SK-N-SH treated with all-trans-retinoic acid at 6 μM for 48 hours (cell line): ENCODE data around the gene SKIC8.
"Not testable (repeated sequence)": the region's sequence is repeated elsewhere in the genome, so short reads cannot be mapped to it uniquely, and the experiment has no call there.

ENCODE experiments used
- ATAC-seq: fragments of 200-7000 bp; cut with Tn5 transposase; 3 replicates; pipeline ENCODE4 v1.9.1; 2020; ENCODE audit warnings: mild to moderate bottlenecking, moderate library complexity
- ARNTL ChIP-seq: fragments of 450-650 bp; formaldehyde crosslinking; IDR thresholded peaks from 2 replicates; pipeline ENCODE4 v1.5.0; 2020; ENCODE audit warnings: low read depth, mild to moderate bottlenecking, moderate library complexity, borderline replicate concordance
- BACH2 ChIP-seq: fragments of 250-450 bp; sonication (Bioruptor Pico); IDR thresholded peaks from 2 replicates; pipeline ENCODE4 v1.9.0; 2021; ENCODE audit warnings: mild to moderate bottlenecking, borderline replicate concordance
- CSDC2 ChIP-seq: fragments of 250-450 bp; sonication (Bioruptor Pico); IDR thresholded peaks from 2 replicates; pipeline ENCODE4 v1.5.0; 2020; ENCODE audit warnings: mild to moderate bottlenecking, moderate library complexity
- ESRRG ChIP-seq: fragments of 250-450 bp; sonication (Bioruptor Pico); IDR thresholded peaks from 2 replicates; pipeline ENCODE4 v1.6.1; 2021; ENCODE audit warnings: mild to moderate bottlenecking
- GLIS3 ChIP-seq: fragments of 250-450 bp; sonication (Bioruptor Pico); IDR thresholded peaks from 2 replicates; pipeline ENCODE4 v1.5.0; 2020; ENCODE audit warnings: mild to moderate bottlenecking, moderate library complexity
- ISL1 ChIP-seq: fragments of 250-450 bp; sonication (Bioruptor Pico); IDR thresholded peaks from 2 replicates; pipeline ENCODE4 v2.1.2; 2022; ENCODE audit warnings: mild to moderate bottlenecking, moderate library complexity
- PPARA ChIP-seq: fragments of 250-450 bp; sonication (Bioruptor Pico); IDR thresholded peaks from 2 replicates; pipeline ENCODE4 v1.5.0; 2020; ENCODE audit warnings: mild to moderate bottlenecking, borderline replicate concordance
- RARB ChIP-seq: fragments of 250-450 bp; sonication (Bioruptor Pico); IDR thresholded peaks from 2 replicates; pipeline ENCODE4 v1.8.0; 2021; ENCODE audit warnings: mild to moderate bottlenecking, moderate library complexity
- SNAI2 ChIP-seq: fragments of 250-450 bp; sonication (Bioruptor Pico); IDR thresholded peaks from 2 replicates; pipeline ENCODE4 v1.5.0; 2020; ENCODE audit warnings: mild to moderate bottlenecking, moderate library complexity
- TSHZ2 ChIP-seq: fragments of 250-450 bp; sonication (Bioruptor Pico); IDR thresholded peaks from 2 replicates; pipeline ENCODE4 v1.5.0; 2020; ENCODE audit warnings: mild to moderate bottlenecking, moderate library complexity
- ZC3H10 ChIP-seq: fragments of 250-450 bp; sonication (Bioruptor Pico); IDR thresholded peaks from 2 replicates; pipeline ENCODE4 v1.5.1; 2021; ENCODE audit warnings: mild to moderate bottlenecking, moderate library complexity
- ZFP3 ChIP-seq: fragments of 250-450 bp; sonication (Bioruptor Pico); IDR thresholded peaks from 2 replicates; pipeline ENCODE4 v1.5.0; 2020; ENCODE audit warnings: mild to moderate bottlenecking, moderate library complexity
- ZNF70 ChIP-seq: fragments of 450-650 bp; formaldehyde crosslinking; IDR thresholded peaks from 2 replicates; pipeline ENCODE4 v1.5.0; 2020; ENCODE audit warnings: mild to moderate bottlenecking, moderate library complexity
- ZNF8 ChIP-seq: fragments of 450-650 bp; formaldehyde crosslinking; IDR thresholded peaks from 2 replicates; pipeline ENCODE4 v1.5.0; 2020; ENCODE audit warnings: mild to moderate bottlenecking, moderate library complexity
- TF ChIP-seq, protein P1 (sequence below): fragments of 250-450 bp; sonication (Bioruptor Pico); IDR thresholded peaks from 2 replicates; pipeline ENCODE4 v1.5.1; 2020; ENCODE audit warnings: low read depth, mild to moderate bottlenecking, moderate library complexity
- TF ChIP-seq, protein P2 (sequence below): fragments of 250-450 bp; sonication (Bioruptor Pico); IDR thresholded peaks from 2 replicates; pipeline ENCODE4 v1.8.0; 2020; ENCODE audit warnings: mild to moderate bottlenecking, moderate library complexity, borderline replicate concordance
- TF ChIP-seq, protein P3 (sequence below): fragments of 250-450 bp; sonication (Bioruptor Pico); IDR thresholded peaks from 2 replicates; pipeline ENCODE4 v1.5.1; 2021; ENCODE audit warnings: mild to moderate bottlenecking, moderate library complexity

The SKIC8 gene

GRCh38 chr15:78247911-78248310 lies 51.5 kb downstream of the SKIC8 start (continued):
- TF ChIP-seq ARNTL (CRISPR knock-in tag) (no peak), ESRRG (no peak)

- not testable (repeated sequence) for ATAC-seq
Observed at GRCh38 chr15:78245976-78246620, 53.3 kb downstream of the SKIC8 start.

GRCh38 chr15:78245392-78245791 lies 54.0 kb downstream of the SKIC8 start:
- ATAC-seq, result not testable (repeated sequence)

DNA sequence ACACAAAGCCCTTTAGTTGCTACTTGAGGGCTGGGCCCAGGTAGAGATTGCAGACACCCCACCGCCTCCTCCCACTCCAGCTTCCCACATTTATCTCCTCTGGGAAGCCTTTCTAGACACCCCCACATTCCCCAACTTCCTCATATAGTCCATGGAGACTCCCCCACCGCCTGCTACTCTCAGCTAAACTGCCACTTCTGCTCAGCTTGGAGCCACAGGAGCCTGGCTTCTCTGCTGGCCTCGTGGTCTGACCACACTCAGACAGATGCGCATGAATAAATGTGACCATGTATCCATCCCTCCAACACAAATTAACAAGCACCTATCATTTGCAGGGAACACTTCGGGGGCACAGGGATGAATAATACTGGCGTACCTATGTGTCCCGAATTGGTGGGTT lies 54.5 kb downstream of the SKIC8 start:
- ATAC-seq, result no peak
- TF ChIP-seq ZC3H10 (CRISPR knock-in tag) (no peak), ARNTL (CRISPR knock-in tag) (no peak), PPARA (CRISPR knock-in tag) (no peak), ISL1 (CRISPR knock-in tag) (no peak), BACH2 (CRISPR knock-in tag) (no peak), SNAI2 (no peak), TSHZ2 (CRISPR knock-in tag) (no peak), ZNF8 (CRISPR knock-in tag) (no peak), GLIS3 (CRISPR knock-in tag) (no peak), ZNF70 (CRISPR knock-in tag) (no peak), ZFP3 (CRISPR knock-in tag) (no peak)
- TF ChIP-seq, protein P1, sequence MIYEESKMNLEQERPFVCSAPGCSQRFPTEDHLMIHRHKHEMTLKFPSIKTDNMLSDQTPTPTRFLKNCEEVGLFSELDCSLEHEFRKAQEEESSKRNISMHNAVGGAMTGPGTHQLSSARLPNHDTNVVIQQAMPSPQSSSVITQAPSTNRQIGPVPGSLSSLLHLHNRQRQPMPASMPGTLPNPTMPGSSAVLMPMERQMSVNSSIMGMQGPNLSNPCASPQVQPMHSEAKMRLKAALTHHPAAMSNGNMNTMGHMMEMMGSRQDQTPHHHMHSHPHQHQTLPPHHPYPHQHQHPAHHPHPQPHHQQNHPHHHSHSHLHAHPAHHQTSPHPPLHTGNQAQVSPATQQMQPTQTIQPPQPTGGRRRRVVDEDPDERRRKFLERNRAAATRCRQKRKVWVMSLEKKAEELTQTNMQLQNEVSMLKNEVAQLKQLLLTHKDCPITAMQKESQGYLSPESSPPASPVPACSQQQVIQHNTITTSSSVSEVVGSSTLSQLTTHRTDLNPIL (CRISPR knock-in tag), result no peak
- TF ChIP-seq, protein P2, sequence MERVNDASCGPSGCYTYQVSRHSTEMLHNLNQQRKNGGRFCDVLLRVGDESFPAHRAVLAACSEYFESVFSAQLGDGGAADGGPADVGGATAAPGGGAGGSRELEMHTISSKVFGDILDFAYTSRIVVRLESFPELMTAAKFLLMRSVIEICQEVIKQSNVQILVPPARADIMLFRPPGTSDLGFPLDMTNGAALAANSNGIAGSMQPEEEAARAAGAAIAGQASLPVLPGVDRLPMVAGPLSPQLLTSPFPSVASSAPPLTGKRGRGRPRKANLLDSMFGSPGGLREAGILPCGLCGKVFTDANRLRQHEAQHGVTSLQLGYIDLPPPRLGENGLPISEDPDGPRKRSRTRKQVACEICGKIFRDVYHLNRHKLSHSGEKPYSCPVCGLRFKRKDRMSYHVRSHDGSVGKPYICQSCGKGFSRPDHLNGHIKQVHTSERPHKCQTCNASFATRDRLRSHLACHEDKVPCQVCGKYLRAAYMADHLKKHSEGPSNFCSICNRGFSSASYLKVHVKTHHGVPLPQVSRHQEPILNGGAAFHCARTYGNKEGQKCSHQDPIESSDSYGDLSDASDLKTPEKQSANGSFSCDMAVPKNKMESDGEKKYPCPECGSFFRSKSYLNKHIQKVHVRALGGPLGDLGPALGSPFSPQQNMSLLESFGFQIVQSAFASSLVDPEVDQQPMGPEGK (CRISPR knock-in tag), result no peak
- TF ChIP-seq, protein P3, sequence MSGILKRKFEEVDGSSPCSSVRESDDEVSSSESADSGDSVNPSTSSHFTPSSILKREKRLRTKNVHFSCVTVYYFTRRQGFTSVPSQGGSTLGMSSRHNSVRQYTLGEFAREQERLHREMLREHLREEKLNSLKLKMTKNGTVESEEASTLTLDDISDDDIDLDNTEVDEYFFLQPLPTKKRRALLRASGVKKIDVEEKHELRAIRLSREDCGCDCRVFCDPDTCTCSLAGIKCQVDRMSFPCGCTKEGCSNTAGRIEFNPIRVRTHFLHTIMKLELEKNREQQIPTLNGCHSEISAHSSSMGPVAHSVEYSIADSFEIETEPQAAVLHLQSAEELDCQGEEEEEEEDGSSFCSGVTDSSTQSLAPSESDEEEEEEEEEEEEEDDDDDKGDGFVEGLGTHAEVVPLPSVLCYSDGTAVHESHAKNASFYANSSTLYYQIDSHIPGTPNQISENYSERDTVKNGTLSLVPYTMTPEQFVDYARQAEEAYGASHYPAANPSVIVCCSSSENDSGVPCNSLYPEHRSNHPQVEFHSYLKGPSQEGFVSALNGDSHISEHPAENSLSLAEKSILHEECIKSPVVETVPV (CRISPR knock-in tag), result no peak

- no peak for TF ChIP-seq PPARA (CRISPR knock-in tag)
- TF ChIP-seq, protein P1 (CRISPR knock-in tag), result no peak
- TF ChIP-seq, all 23 proteins: peak for 0
- ATAC-seq, result no peak
Observed at GRCh38 chr15:78244101-78244500, 55.3 kb downstream of the SKIC8 start.

- ATAC-seq, result peak; percentile 42; the same call in 2 of the 3 replicates
- TF ChIP-seq, protein P1 (CRISPR knock-in tag), result no peak
- TF ChIP-seq RARB (CRISPR knock-in tag) (no peak), GLIS3 (CRISPR knock-in tag) (no peak), CSDC2 (CRISPR knock-in tag) (no peak), ISL1 (CRISPR knock-in tag) (no peak), TSHZ2 (CRISPR knock-in tag) (no peak), SNAI2 (no peak), ZNF8 (CRISPR knock-in tag) (no peak), ZFP3 (CRISPR knock-in tag) (no peak)
Observed at GRCh38 chr15:78243491-78243941, 55.9 kb downstream of the SKIC8 start.
